Lower leg skin (tissue), 3 donors: ENCODE data around the gene NEUROD1.

Source experiments
- CTCF ChIP-seq, 3 donors: fragments of 450-650 bp; IDR thresholded peaks; one replicate each; pipeline ENCODE4 v1.5.1; 2016; ENCODE audit warnings: antibody characterized with exemption in 3 of 3, mild to moderate bottlenecking in 3 of 3, moderate library complexity in 2 of 3
- POLR2A ChIP-seq, 2 donors: fragments of 450-650 bp; IDR thresholded peaks; one replicate each; pipeline ENCODE4 v1.6.1; 2016 to 2017; ENCODE audit warnings: antibody characterized with exemption in 2 of 2, mild to moderate bottlenecking in 1 of 2, moderate library complexity in 1 of 2

- TF ChIP-seq CTCF (IDR thresholded peaks at IDR 0.05) (no peak), POLR2A (IDR thresholded peaks at IDR 0.05) (no peak)
Observed at GRCh38 chr2:181723731-181724130, 43.4 kb upstream of the NEUROD1 start.
